CD8-positive, alpha-beta memory T cell (primary cell): Measurements from ENCODE around the gene WIPF2. TPM values are rescaled to one million over a fixed set of nuclear protein-coding genes. Genes with fewer than 3 reads are reported as not detected.

Experiments
- CTCF ChIA-PET: fragments of 350-600 bp; sonication (Branson Sonifier 250); formaldehyde crosslinking; loops from one replicate; lab custom pipeline; 2021; ENCODE audit warnings: antibody characterized with exemption; lab: Charles Lee
- POLR2A ChIA-PET: fragments of 350-600 bp; sonication (Branson Sonifier 250); formaldehyde crosslinking; loops from one replicate; lab custom pipeline; 2021; ENCODE audit warnings: antibody characterized with exemption; lab: Charles Lee
- DNase-seq, 5 donors: peaks; one replicate each; pipeline versions ENCODE4 v3.0.0 to v3.0.0-alpha.2; 2020 to 2022; ENCODE audit warnings: mixed read lengths in 1 of 5
- H3K27ac ChIP-seq: one replicate; pipeline ENCODE4 v1.7.0; 2013; ENCODE audit warnings: low read depth, mild to moderate bottlenecking, low read length, moderate library complexity
- H3K27me3 ChIP-seq: 2 replicates; pipeline ENCODE4 v1.7.0; 2013; ENCODE audit warnings: low read length, mild to moderate bottlenecking; ENCODE audit not compliant: insufficient read depth, poor library complexity, severe bottlenecking
- H3K36me3 ChIP-seq: 2 replicates; pipeline ENCODE4 v1.7.0; 2013; ENCODE audit warnings: mild to moderate bottlenecking, low read length, moderate library complexity; ENCODE audit not compliant: insufficient read depth
- H3K4me1 ChIP-seq: 2 replicates; pipeline ENCODE4 v1.7.0; 2013; ENCODE audit warnings: mild to moderate bottlenecking, low read length, moderate library complexity; ENCODE audit not compliant: insufficient read depth
- H3K4me3 ChIP-seq: 2 replicates; pipeline ENCODE4 v1.7.0; 2013; ENCODE audit warnings: mild to moderate bottlenecking, low read length
- H3K9me3 ChIP-seq: 2 replicates; pipeline ENCODE4 v1.7.0; 2013; ENCODE audit warnings: mild to moderate bottlenecking, low read length
- H3K27ac Mint-ChIP-seq, 8 donors: one replicate each; pipeline ENCODE4 v1.8.0; 2020 to 2021; ENCODE audit warnings: mixed read lengths in 8 of 8, mild to moderate bottlenecking in 6 of 8, inconsistent platforms in 3 of 8, moderate library complexity in 3 of 8
- H3K27me3 Mint-ChIP-seq, 2 donors: one replicate each; pipeline ENCODE4 v1.8.0; 2020 to 2021; ENCODE audit warnings: mixed read lengths in 2 of 2, mild to moderate bottlenecking in 1 of 2, moderate library complexity in 1 of 2
- H3K36me3 Mint-ChIP-seq, 3 donors: one replicate each; pipeline ENCODE4 v1.8.0; 2020 to 2021; ENCODE audit warnings: mixed read lengths in 3 of 3, inconsistent platforms in 1 of 3, mild to moderate bottlenecking in 1 of 3
- H3K4me1 Mint-ChIP-seq, 3 donors: one replicate each; pipeline ENCODE4 v1.8.0; 2020 to 2021; ENCODE audit warnings: mixed read lengths in 3 of 3, inconsistent platforms in 1 of 3, mild to moderate bottlenecking in 1 of 3
- H3K4me3 Mint-ChIP-seq, 7 donors: one replicate each; pipeline ENCODE4 v1.8.0; 2020 to 2021; ENCODE audit warnings: mixed read lengths in 7 of 7, mild to moderate bottlenecking in 6 of 7, moderate library complexity in 4 of 7, inconsistent platforms in 2 of 7
- H3K9me3 Mint-ChIP-seq, 5 donors: one replicate each; pipeline ENCODE4 v1.8.0; 2020 to 2022; ENCODE audit warnings: mixed read lengths in 5 of 5, mild to moderate bottlenecking in 3 of 5, moderate library complexity in 2 of 5, inconsistent platforms in 1 of 5
- polyA plus RNA-seq: library from polyadenylated mRNA; unstranded; fragments of 300-500 nt; fragmentation: Illumina TruSeq; gene quantifications from one replicate; pipeline ENCODE4 v1.2.3, GENCODE V29; 2021
- total RNA-seq, 2 experiments: library from RNA; stranded (reverse); gene quantifications; one replicate each; pipeline ENCODE4 v1.2.3, GENCODE V29; 2021

Gene WIPF2
- total and polyA plus RNA-seq, 3 experiments from 2014 or later: 14.6 to 24.7 (median 24.5) TPM

GRCh38 chr17:40181205-40181604 lies 37.9 kb upstream of the WIPF2 start:
- H3K27ac ChIP-seq: no peak overlapping the region
- ChIA-PET POLR2A (no interaction called here), CTCF (no interaction called here)
- H3K36me3 ChIP-seq: no peaks in the 10 kb centered on the region
- peaks cover 0 to 2% (median 0%) of the 10 kb centered on the region in 3 donors for H3K36me3 Mint-ChIP-seq
- no peaks in the 10 kb centered on the region for H3K9me3 Mint-ChIP-seq
- no peak overlapping the region for H3K27ac Mint-ChIP-seq
- no peaks in the 10 kb centered on the region for H3K9me3 ChIP-seq
- DNase-seq: no peak
- H3K27me3 Mint-ChIP-seq: no peaks in the 10 kb centered on the region
- H3K27me3 ChIP-seq: no peaks in the 10 kb centered on the region
- no peak overlapping the region for H3K4me3 Mint-ChIP-seq
- H3K4me1 ChIP-seq: peaks cover 10% of the 10 kb centered on the region
- H3K4me3 ChIP-seq: no peak overlapping the region
- H3K4me1 Mint-ChIP-seq: peaks cover 7 to 8% (median 8%) of the 10 kb centered on the region in 3 donors

- Histone ChIP-seq H3K27me3 (no peaks in the 10 kb centered on the region), H3K36me3 (no peaks in the 10 kb centered on the region), H3K27ac (no peak overlapping the region), H3K9me3 (no peaks in the 10 kb centered on the region), H3K4me1 (no peaks in the 10 kb centered on the region), H3K4me3 (no peak overlapping the region)
- H3K27ac Mint-ChIP-seq: no peak overlapping the region
- no peaks in the 10 kb centered on the region for H3K36me3 Mint-ChIP-seq
- no peaks in the 10 kb centered on the region for H3K27me3 Mint-ChIP-seq
- H3K4me3 Mint-ChIP-seq: no peak overlapping the region
- CTCF ChIA-PET: interaction anchor here (1.0 to 1.8 kb wide), 2 partner anchors 9 to 169 kb away, joined by 4 to 9 read pairs; no protein-coding TSS in a partner anchor
- H3K9me3 Mint-ChIP-seq: no peaks in the 10 kb centered on the region
- H3K4me1 Mint-ChIP-seq: no peaks in the 10 kb centered on the region
- POLR2A ChIA-PET: interaction anchor here (1.1 kb wide), 1 partner anchor 9 kb away, joined by 3 read pairs; no protein-coding TSS in a partner anchor
- DNase-seq: no peak
Measured at GRCh38 chr17:40182606-40183005, 36.5 kb upstream of the WIPF2 start.

GRCh38 chr17:40187238-40187637 lies 31.9 kb upstream of the WIPF2 start:
- Mint-ChIP-seq H3K27ac (peak overlapping the region in 2 of 8 donors; percentile 8 to 51), H3K27me3 (no peaks in the 10 kb centered on the region), H3K9me3 (no peaks in the 10 kb centered on the region), H3K4me3 (no peak overlapping the region), H3K36me3 (peaks cover 0 to 2% (median 0%) of the 10 kb centered on the region in 3 donors), H3K4me1 (peaks cover 5 to 9% (median 6%) of the 10 kb centered on the region in 3 donors)
- H3K4me3 ChIP-seq: no peak overlapping the region
- H3K36me3 ChIP-seq: no peaks in the 10 kb centered on the region
- H3K9me3 ChIP-seq: no peaks in the 10 kb centered on the region
- H3K27me3 ChIP-seq: no peaks in the 10 kb centered on the region
- ChIA-PET CTCF (interaction anchor here (1.0 to 6.7 kb wide), 2 partner anchors 74 to 173 kb away, joined by 5 to 41 read pairs; partner anchors contain the start of gene CSF3), POLR2A (no interaction called here)
- no peak for DNase-seq
- peaks cover 5% of the 10 kb centered on the region for H3K4me1 ChIP-seq
- H3K27ac ChIP-seq: no peak overlapping the region

GRCh38 chr17:40188694-40189093 lies 30.4 kb upstream of the WIPF2 start:
- no peaks in the 10 kb centered on the region for H3K9me3 Mint-ChIP-seq
- no peak for DNase-seq
- no peak overlapping the region for H3K4me3 Mint-ChIP-seq
- H3K36me3 ChIP-seq: no peaks in the 10 kb centered on the region
- H3K27ac ChIP-seq: no peak overlapping the region
- peaks cover 5 to 9% (median 6%) of the 10 kb centered on the region in 3 donors for H3K4me1 Mint-ChIP-seq
- ChIA-PET CTCF (interaction anchor here (6.7 kb wide), 1 partner anchor 174 kb away, joined by 41 read pairs; the partner anchor contains the start of gene CSF3), POLR2A (no interaction called here)
- H3K27me3 ChIP-seq: no peaks in the 10 kb centered on the region
- no peak overlapping the region for H3K4me3 ChIP-seq
- H3K4me1 ChIP-seq: peaks cover 5% of the 10 kb centered on the region
- no peaks in the 10 kb centered on the region for H3K9me3 ChIP-seq
- no peak overlapping the region for H3K27ac Mint-ChIP-seq
- peaks cover 0 to 2% (median 0%) of the 10 kb centered on the region in 3 donors for H3K36me3 Mint-ChIP-seq
- H3K27me3 Mint-ChIP-seq: no peaks in the 10 kb centered on the region

DNA sequence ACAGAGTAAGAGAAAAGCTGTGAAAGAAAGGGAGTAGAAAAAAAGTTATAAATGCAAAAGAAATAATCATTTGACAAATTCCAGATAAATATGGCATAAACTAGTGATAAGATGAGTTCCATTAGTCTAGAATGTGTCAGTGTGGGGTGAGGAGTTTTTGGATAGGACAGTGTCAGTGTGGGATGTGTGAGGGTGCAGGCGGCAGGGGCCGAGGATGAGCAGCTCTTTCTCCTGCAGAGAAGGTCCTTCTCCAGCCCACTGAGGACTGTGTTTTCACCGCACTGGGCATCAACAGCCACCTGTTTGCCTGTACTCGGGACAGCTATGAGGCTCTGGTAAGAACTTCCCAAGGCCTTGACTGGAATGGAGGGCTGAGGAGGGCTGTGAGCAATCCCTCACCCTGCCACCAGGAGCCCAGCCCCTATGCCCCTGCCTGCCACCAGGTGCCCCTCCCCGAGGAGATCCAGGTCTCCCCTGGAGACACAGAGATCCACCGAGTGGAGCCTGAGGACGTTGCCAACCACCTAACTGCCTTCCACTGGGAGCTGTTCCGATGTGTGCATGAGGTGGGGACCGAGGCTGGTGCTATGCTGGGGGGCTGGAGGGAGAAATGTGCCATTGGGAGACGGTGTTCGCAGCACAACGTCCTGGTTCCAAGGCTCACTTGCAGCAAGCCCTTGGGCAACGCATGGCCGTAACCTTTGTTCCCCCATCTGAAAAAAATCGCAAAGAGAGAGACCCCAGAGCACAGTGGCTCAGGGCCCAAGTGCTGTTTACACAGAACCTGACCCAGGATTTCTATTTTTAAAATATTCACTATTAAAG lies 28.7 kb upstream of the WIPF2 start:
- Histone ChIP-seq H3K4me3 (no peak overlapping the region), H3K27ac (no peak overlapping the region), H3K4me1 (peaks cover 5% of the 10 kb centered on the region), H3K9me3 (no peaks in the 10 kb centered on the region), H3K27me3 (no peaks in the 10 kb centered on the region), H3K36me3 (no peaks in the 10 kb centered on the region)
- peaks cover 5 to 9% (median 6%) of the 10 kb centered on the region in 3 donors for H3K4me1 Mint-ChIP-seq
- peaks cover 0 to 2% (median 0%) of the 10 kb centered on the region in 3 donors for H3K36me3 Mint-ChIP-seq
- ChIA-PET CTCF (interaction anchor here (0.8 to 6.7 kb wide), 18 partner anchors 9 to 176 kb away, joined by 3 to 49 read pairs (median 5); partner anchors contain the start of genes CSF3 and WIPF2), POLR2A (interaction anchor here (1.5 kb wide), 1 partner anchor 78 kb away, joined by 4 read pairs; no protein-coding TSS in a partner anchor)
- H3K27me3 Mint-ChIP-seq: no peaks in the 10 kb centered on the region
- peak overlapping the region in 2 of 8 donors; percentile 50 to 70 for H3K27ac Mint-ChIP-seq
- DNase-seq: peak in 1 of 5 donors; percentile 31
- no peaks in the 10 kb centered on the region for H3K9me3 Mint-ChIP-seq
- peak overlapping the region; percentile 73 to 93 (median 78) for H3K4me3 Mint-ChIP-seq

- no peaks in the 10 kb centered on the region for H3K9me3 ChIP-seq
- DNase-seq: peak; percentile 46 to 75 (median 50)
- H3K27ac ChIP-seq: no peak overlapping the region
- no peaks in the 10 kb centered on the region for H3K27me3 ChIP-seq
- ChIA-PET POLR2A (interaction anchor here (0.8 to 1.5 kb wide), 4 partner anchors 10 to 183 kb away, joined by 3 to 4 read pairs (median 3); no protein-coding TSS in a partner anchor), CTCF (interaction anchor here (0.8 to 6.7 kb wide), 22 partner anchors 8 to 488 kb away, joined by 3 to 49 read pairs (median 5); partner anchors contain the start of genes CSF3 and WIPF2)
- peaks cover 5% of the 10 kb centered on the region for H3K4me1 ChIP-seq
- H3K27ac Mint-ChIP-seq: peak overlapping the region in 2 of 8 donors; percentile 68 to 88
- H3K4me1 Mint-ChIP-seq: peaks cover 5 to 9% (median 6%) of the 10 kb centered on the region in 3 donors
- H3K36me3 Mint-ChIP-seq: peaks cover 0 to 2% (median 0%) of the 10 kb centered on the region in 3 donors
- peak overlapping the region; percentile 84 to 97 (median 92) for H3K4me3 Mint-ChIP-seq
- no peaks in the 10 kb centered on the region for H3K36me3 ChIP-seq
- peak overlapping the region; percentile 62 for H3K4me3 ChIP-seq
- no peaks in the 10 kb centered on the region for H3K9me3 Mint-ChIP-seq
- H3K27me3 Mint-ChIP-seq: peaks cover 0 to 1% of the 10 kb centered on the region in 2 donors
Measured at GRCh38 chr17:40191237-40192208, 27.6 kb upstream of the WIPF2 start.

DNA sequence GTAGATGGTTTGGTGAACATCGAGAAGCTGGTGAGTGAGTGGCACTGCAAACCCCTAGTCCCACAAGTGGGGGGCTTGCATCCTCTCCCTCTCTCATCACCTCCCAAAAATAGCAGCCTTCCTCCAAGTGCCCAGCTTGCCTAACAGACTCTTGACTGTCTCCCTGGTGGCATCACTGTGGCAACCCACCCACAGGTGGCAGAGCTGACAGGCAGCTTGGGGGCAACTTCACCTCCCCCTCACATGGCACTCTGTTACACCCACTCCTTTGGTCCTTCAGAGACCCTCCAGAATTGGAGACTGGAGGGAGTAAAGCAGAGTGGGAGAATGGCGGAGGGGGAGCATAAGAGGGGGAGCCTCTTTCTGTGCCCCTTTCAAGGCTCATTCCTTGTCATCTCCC lies 26.1 kb upstream of the WIPF2 start:
- H3K27me3 ChIP-seq: no peaks in the 10 kb centered on the region
- peaks cover 5 to 9% of the 10 kb centered on the region in 2 donors for H3K27me3 Mint-ChIP-seq
- no peak for DNase-seq
- H3K36me3 Mint-ChIP-seq: peaks cover 0 to 2% (median 0%) of the 10 kb centered on the region in 3 donors
- no peak overlapping the region for H3K4me3 ChIP-seq
- H3K27ac ChIP-seq: no peak overlapping the region
- H3K4me1 ChIP-seq: peaks cover 5% of the 10 kb centered on the region
- H3K9me3 ChIP-seq: no peaks in the 10 kb centered on the region
- H3K4me1 Mint-ChIP-seq: peaks cover 5 to 9% (median 6%) of the 10 kb centered on the region in 3 donors
- H3K36me3 ChIP-seq: no peaks in the 10 kb centered on the region
- H3K4me3 Mint-ChIP-seq: peak overlapping the region in 2 of 7 donors; percentile 11 to 58
- H3K27ac Mint-ChIP-seq: no peak overlapping the region
- H3K9me3 Mint-ChIP-seq: no peaks in the 10 kb centered on the region
- CTCF ChIA-PET: interaction anchor here (0.8 to 6.7 kb wide), 10 partner anchors 9 to 178 kb away, joined by 3 to 49 read pairs (median 9); partner anchors contain the start of gene CSF3
- POLR2A ChIA-PET: no interaction called here
